ENCODE results near the gene TUBA4A.

TUBA4A gene

GRCh38 chr2:219225350-219225749, 28.4 kb downstream of the TUBA4A start:
- Mint-ChIP-seq H3K27me3 (peaks cover 39% of the 10 kb centered on the region), H3K4me3 (peak overlapping the region; percentile 37), H3K36me3 (ENCODE audit: low read depth) (peaks cover 96% of the 10 kb centered on the region), H3K9me3 (no peaks in the 10 kb centered on the region), H3K4me1 (ENCODE audit: low read depth) (peaks cover 62% of the 10 kb centered on the region), H3K27ac (peak overlapping the region; percentile 73)
- intact Hi-C loops (cut with micrococcal nuclease): no loop called here

- peaks cover 42% of the 10 kb centered on the region for H3K27me3 Mint-ChIP-seq
- H3K27ac Mint-ChIP-seq: peak overlapping the region; percentile 73
- H3K4me1 Mint-ChIP-seq (ENCODE audit: low read depth): peaks cover 70% of the 10 kb centered on the region
- H3K9me3 Mint-ChIP-seq: no peaks in the 10 kb centered on the region
- peaks cover 95% of the 10 kb centered on the region for H3K36me3 Mint-ChIP-seq (ENCODE audit: low read depth)
- no peak overlapping the region for H3K4me3 Mint-ChIP-seq
- intact Hi-C loops (cut with micrococcal nuclease): no loop called here
These were observed 29.7 kb downstream of the TUBA4A start for GRCh38 chr2:219223831-219224610.

GRCh38 chr2:219221957-219222518, 31.7 kb downstream of the TUBA4A start:
- Mint-ChIP-seq H3K36me3 (ENCODE audit: low read depth) (peaks cover 79% of the 10 kb centered on the region), H3K4me1 (ENCODE audit: low read depth) (peaks cover 68% of the 10 kb centered on the region), H3K27ac (peak overlapping the region; percentile 1), H3K4me3 (no peak overlapping the region), H3K27me3 (peaks cover 35% of the 10 kb centered on the region), H3K9me3 (no peaks in the 10 kb centered on the region)
- intact Hi-C loops (cut with micrococcal nuclease): no loop called here

GRCh38 chr2:219220652-219221402, 32.9 kb downstream of the TUBA4A start:
- H3K4me3 Mint-ChIP-seq: no peak overlapping the region
- intact Hi-C loops (cut with micrococcal nuclease): no loop called here
- peaks cover 70% of the 10 kb centered on the region for H3K4me1 Mint-ChIP-seq (ENCODE audit: low read depth)
- no peaks in the 10 kb centered on the region for H3K9me3 Mint-ChIP-seq
- H3K27ac Mint-ChIP-seq: peak overlapping the region; percentile 13
- peaks cover 47% of the 10 kb centered on the region for H3K27me3 Mint-ChIP-seq
- H3K36me3 Mint-ChIP-seq (ENCODE audit: low read depth): peaks cover 78% of the 10 kb centered on the region

- Mint-ChIP-seq H3K4me1 (ENCODE audit: low read depth) (peaks cover 63% of the 10 kb centered on the region), H3K9me3 (no peaks in the 10 kb centered on the region), H3K27me3 (peaks cover 48% of the 10 kb centered on the region), H3K4me3 (no peak overlapping the region), H3K36me3 (ENCODE audit: low read depth) (peaks cover 74% of the 10 kb centered on the region), H3K27ac (peak overlapping the region; percentile 94)
- intact Hi-C loops (cut with micrococcal nuclease): loop anchor here (2.0 to 5.0 kb wide), 2 partner anchors 32 to 59 kb away; partner anchors contain the start of genes NHEJ1, TUBA4A and TUBA4B
These were observed 33.8 kb downstream of the TUBA4A start for GRCh38 chr2:219219784-219220532.

GRCh38 chr2:219218732-219219701, 34.7 kb downstream of the TUBA4A start, which contains the start of gene ABCB6:
Gene ABCB6, minus strand, starts transcription at chr2:219218958. Its CDS starts 285 bp downstream, at chr2:219218673.
- peaks cover 42% of the 10 kb centered on the region for H3K27me3 Mint-ChIP-seq
- intact Hi-C loops (cut with micrococcal nuclease): loop anchor here (2.0 to 5.0 kb wide), 2 partner anchors 33 to 58 kb away; partner anchors contain the start of genes NHEJ1, TUBA4A and TUBA4B
- peaks cover 56% of the 10 kb centered on the region for H3K4me1 Mint-ChIP-seq (ENCODE audit: low read depth)
- peak within 1 kb of the TSS; percentile 74 for H3K4me3 Mint-ChIP-seq
- H3K36me3 Mint-ChIP-seq (ENCODE audit: low read depth): peaks cover 74% of the 10 kb centered on the region
- no peaks in the 10 kb centered on the region for H3K9me3 Mint-ChIP-seq
- peak within 1 kb of the TSS; percentile 94 for H3K27ac Mint-ChIP-seq

- Mint-ChIP-seq H3K4me3 (peak overlapping the region; percentile 74), H3K9me3 (no peaks in the 10 kb centered on the region), H3K27me3 (peaks cover 34% of the 10 kb centered on the region), H3K4me1 (ENCODE audit: low read depth) (peaks cover 56% of the 10 kb centered on the region), H3K27ac (peak overlapping the region; percentile 94), H3K36me3 (ENCODE audit: low read depth) (peaks cover 74% of the 10 kb centered on the region)
- intact Hi-C loops (cut with micrococcal nuclease): loop anchor here (2.0 to 5.0 kb wide), 2 partner anchors 34 to 57 kb away; partner anchors contain the start of genes NHEJ1, TUBA4A and TUBA4B
These were observed 35.4 kb downstream of the TUBA4A start for GRCh38 chr2:219218217-219218731.

- peaks cover 27% of the 10 kb centered on the region for H3K27me3 Mint-ChIP-seq
- no peak overlapping the region for H3K4me3 Mint-ChIP-seq
- intact Hi-C loops (cut with micrococcal nuclease): loop anchor here (5.0 kb wide), 1 partner anchor 36 kb away; the partner anchor contains the start of genes TUBA4A and TUBA4B
- peaks cover 53% of the 10 kb centered on the region for H3K4me1 Mint-ChIP-seq (ENCODE audit: low read depth)
- no peaks in the 10 kb centered on the region for H3K9me3 Mint-ChIP-seq
- H3K36me3 Mint-ChIP-seq (ENCODE audit: low read depth): peaks cover 71% of the 10 kb centered on the region
- peak overlapping the region; percentile 61 for H3K27ac Mint-ChIP-seq
These were observed 37.2 kb downstream of the TUBA4A start for GRCh38 chr2:219216535-219216915.

GRCh38 chr2:219215871-219216534, 37.7 kb downstream of the TUBA4A start:
- peaks cover 24% of the 10 kb centered on the region for H3K27me3 Mint-ChIP-seq
- H3K4me1 Mint-ChIP-seq (ENCODE audit: low read depth): peaks cover 47% of the 10 kb centered on the region
- H3K27ac Mint-ChIP-seq: peak overlapping the region; percentile 61
- intact Hi-C loops (cut with micrococcal nuclease): loop anchor here (5.0 kb wide), 1 partner anchor 36 kb away; the partner anchor contains the start of genes TUBA4A and TUBA4B
- H3K9me3 Mint-ChIP-seq: no peaks in the 10 kb centered on the region
- H3K36me3 Mint-ChIP-seq (ENCODE audit: low read depth): peaks cover 70% of the 10 kb centered on the region
- H3K4me3 Mint-ChIP-seq: no peak overlapping the region

- Mint-ChIP-seq H3K9me3 (no peaks in the 10 kb centered on the region), H3K36me3 (ENCODE audit: low read depth) (peaks cover 70% of the 10 kb centered on the region), H3K27ac (no peak overlapping the region), H3K4me1 (ENCODE audit: low read depth) (peaks cover 40% of the 10 kb centered on the region), H3K4me3 (no peak overlapping the region), H3K27me3 (peaks cover 15% of the 10 kb centered on the region)
- intact Hi-C loops (cut with micrococcal nuclease): loop anchor here (5.0 kb wide), 1 partner anchor 38 kb away; the partner anchor contains the start of genes TUBA4A and TUBA4B
These were observed 38.9 kb downstream of the TUBA4A start for GRCh38 chr2:219214786-219215185.

- Mint-ChIP-seq H3K36me3 (ENCODE audit: low read depth) (peaks cover 70% of the 10 kb centered on the region), H3K27ac (no peak overlapping the region)
These were observed 39.6 kb downstream of the TUBA4A start for GRCh38 chr2:219214141-219214540.

More at GRCh38 chr2:219214141-219214540, 39.6 kb downstream of the TUBA4A start:
- H3K4me3 Mint-ChIP-seq: no peak overlapping the region
- H3K27me3 Mint-ChIP-seq: peaks cover 15% of the 10 kb centered on the region
- peaks cover 40% of the 10 kb centered on the region for H3K4me1 Mint-ChIP-seq (ENCODE audit: low read depth)
- H3K9me3 Mint-ChIP-seq: no peaks in the 10 kb centered on the region
- intact Hi-C loops (cut with micrococcal nuclease): no loop called here

Measured in dendritic cell treated with granulocyte-macrophage colony-stimulating factor and Interleukin-4, amounts not matched to agents 40 ng/mL and 50 ng/mL, for 4 days (primary cell).